PC-9 (cell line): ENCODE measurements around the gene EXT2.

ENCODE experiments used
- EZH2 ChIP-seq: fragments of 200-600 bp; sonication (generic); IDR thresholded peaks from 2 replicates; pipeline ENCODE4 v1.8.0; 2017; ENCODE audit warnings: antibody characterized with exemption, low read depth
- TF ChIP-seq, protein P1 (sequence below): fragments of 200-600 bp; sonication (generic); conservative IDR thresholded peaks from 2 replicates; pipeline ENCODE4 v1.6.1; 2017; ENCODE audit warnings: mixed run types, antibody characterized with exemption, mild to moderate bottlenecking, moderate library complexity

DNA sequence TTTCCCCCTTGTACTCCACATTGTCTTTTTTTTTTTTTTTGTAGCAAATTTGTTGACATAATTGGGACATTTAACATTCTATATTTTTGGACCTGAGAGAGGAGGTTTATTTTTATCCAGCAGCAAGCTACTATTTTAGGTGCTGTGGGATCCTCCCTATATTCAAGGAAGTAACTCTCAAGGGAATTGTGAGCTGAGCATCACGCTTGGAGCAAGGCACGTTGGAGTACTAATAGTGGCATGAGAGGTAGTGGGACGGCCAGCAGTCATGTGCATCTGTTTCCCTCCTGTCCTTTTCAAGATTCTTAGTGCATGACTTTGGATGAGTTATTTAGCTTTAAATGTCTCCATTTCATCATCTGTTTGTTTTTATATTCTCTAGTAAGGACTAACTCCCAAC is 52.3 kb downstream of the EXT2 start:
- TF ChIP-seq, protein P1, sequence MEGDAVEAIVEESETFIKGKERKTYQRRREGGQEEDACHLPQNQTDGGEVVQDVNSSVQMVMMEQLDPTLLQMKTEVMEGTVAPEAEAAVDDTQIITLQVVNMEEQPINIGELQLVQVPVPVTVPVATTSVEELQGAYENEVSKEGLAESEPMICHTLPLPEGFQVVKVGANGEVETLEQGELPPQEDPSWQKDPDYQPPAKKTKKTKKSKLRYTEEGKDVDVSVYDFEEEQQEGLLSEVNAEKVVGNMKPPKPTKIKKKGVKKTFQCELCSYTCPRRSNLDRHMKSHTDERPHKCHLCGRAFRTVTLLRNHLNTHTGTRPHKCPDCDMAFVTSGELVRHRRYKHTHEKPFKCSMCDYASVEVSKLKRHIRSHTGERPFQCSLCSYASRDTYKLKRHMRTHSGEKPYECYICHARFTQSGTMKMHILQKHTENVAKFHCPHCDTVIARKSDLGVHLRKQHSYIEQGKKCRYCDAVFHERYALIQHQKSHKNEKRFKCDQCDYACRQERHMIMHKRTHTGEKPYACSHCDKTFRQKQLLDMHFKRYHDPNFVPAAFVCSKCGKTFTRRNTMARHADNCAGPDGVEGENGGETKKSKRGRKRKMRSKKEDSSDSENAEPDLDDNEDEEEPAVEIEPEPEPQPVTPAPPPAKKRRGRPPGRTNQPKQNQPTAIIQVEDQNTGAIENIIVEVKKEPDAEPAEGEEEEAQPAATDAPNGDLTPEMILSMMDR: no peak
- no peak for TF ChIP-seq EZH2
